Fibroblast of the aortic adventitia (primary cell): ENCODE results near the gene PRRX2. TPM values are rescaled to one million over a fixed set of nuclear protein-coding genes. Genes with fewer than 3 reads are reported as not detected.
A peak's percentile ranks its signal among the peaks of the same experiment; 100 is the strongest.

Source experiments
- DNase-seq: peaks from one replicate; pipeline ENCODE4 v3.0.0-alpha.2; 2010; ENCODE audit warnings: low read depth
- H3K4me3 ChIP-seq: 2 replicates; pipeline ENCODE4 v1.5.1; 2011; ENCODE audit warnings: low read depth, mild to moderate bottlenecking, control low read depth, low read length, moderate library complexity
- CTCF ChIP-seq: IDR thresholded peaks from 2 replicates; pipeline ENCODE4 v1.5.1; 2011; ENCODE audit warnings: mild to moderate bottlenecking, low read length, control low read depth, inconsistent platforms; ENCODE audit not compliant: insufficient read depth
- total RNA-seq: library from RNA; depleted of rRNA; stranded (reverse); fragments of >200 nt; gene quantifications from 2 replicates; pipeline ENCODE4 v1.2.3, GENCODE V29; 2012; ENCODE audit warnings: low replicate concordance

The PRRX2 gene
- total RNA-seq, 1 donor, result 36.1 TPM

GRCh38 chr9:129637102-129637501, 28.3 kb upstream of the PRRX2 start:
- H3K4me3 ChIP-seq, result no peak overlapping the region
- DNase-seq, result no peak
- no peak for TF ChIP-seq CTCF

GRCh38 chr9:129637673-129638439, 27.6 kb upstream of the PRRX2 start:
- no peak for DNase-seq
- TF ChIP-seq CTCF, result no peak
- no peak overlapping the region for H3K4me3 ChIP-seq

- H3K4me3 ChIP-seq, result no peak overlapping the region
- no peak for DNase-seq
- no peak for TF ChIP-seq CTCF
Observed at GRCh38 chr9:129639034-129639630, 26.3 kb upstream of the PRRX2 start.

- DNase-seq, result no peak
- peak overlapping the region; percentile 88 for H3K4me3 ChIP-seq
- no peak for TF ChIP-seq CTCF
Observed at GRCh38 chr9:129639756-129640085, 25.7 kb upstream of the PRRX2 start.

GRCh38 chr9:129640086-129640870, 25.2 kb upstream of the PRRX2 start:
- H3K4me3 ChIP-seq, result peak overlapping the region; percentile 88
- peak; percentile 70 for DNase-seq
- no peak for TF ChIP-seq CTCF

GRCh38 chr9:129640871-129641749, 24.3 kb upstream of the PRRX2 start:
- TF ChIP-seq CTCF, result no peak
- peak overlapping the region; percentile 88 for H3K4me3 ChIP-seq
- DNase-seq, result no peak
